ENCODE measurements around the gene DTNB. TPM values are rescaled to one million over a fixed set of nuclear protein-coding genes. Genes with fewer than 3 reads are reported as not detected.

The DTNB gene
- total RNA-seq, 1 experiment from 2014 or later, result 51.9 TPM

DNA sequence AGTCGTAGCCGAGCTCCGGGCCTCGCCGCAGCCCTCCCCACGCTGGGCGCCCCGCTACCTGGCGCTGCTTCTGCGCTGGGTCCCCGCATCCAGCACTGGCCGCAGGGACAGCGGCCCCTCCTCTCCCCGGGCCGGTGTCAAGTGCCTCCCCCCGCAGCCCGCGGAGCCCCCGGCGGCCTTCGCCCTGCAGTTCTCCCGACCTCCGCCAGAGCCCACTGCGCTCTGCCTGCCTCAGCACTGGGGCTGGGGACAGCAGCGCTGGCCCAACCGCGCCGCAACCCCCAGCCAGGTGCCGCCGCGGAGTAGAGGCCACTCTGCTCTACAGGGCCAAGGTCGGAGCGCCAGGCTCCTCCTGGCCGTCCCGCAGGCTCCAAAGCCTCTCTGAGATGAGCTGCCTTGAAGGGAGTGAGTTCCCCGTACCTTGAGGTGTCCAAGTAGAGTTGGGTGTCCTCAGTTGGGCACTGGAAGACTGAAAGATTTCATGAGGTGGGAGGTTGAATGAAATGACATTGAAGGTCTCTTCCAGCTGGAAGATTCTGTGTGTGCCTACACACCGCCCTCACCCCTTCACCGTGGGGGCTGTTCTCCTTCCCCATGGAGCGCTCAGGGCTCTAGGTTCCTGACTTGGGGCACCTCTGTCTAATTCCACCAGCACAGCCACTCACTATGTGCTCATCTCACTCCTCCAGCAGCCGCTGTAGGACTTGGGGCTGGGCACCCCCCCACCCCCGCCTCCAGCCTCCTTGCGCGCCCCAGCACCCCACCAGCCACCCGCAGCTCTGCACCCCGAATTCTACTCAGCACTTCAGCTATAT is 330.8 kb downstream of the DTNB start:
- Histone ChIP-seq H3K9me3 (ENCODE audit: insufficient read depth, low read depth) (no peaks in the 10 kb centered on the region), H2AFZ (peak overlapping the region; percentile 85), H3K27me3 (ENCODE audit: insufficient read depth, low read depth) (no peaks in the 10 kb centered on the region), H3F3A (ENCODE audit: insufficient read depth, low read depth) (peaks cover 9% of the 10 kb centered on the region; the same call in 1 of the 2 replicates), H3K27ac (no peak overlapping the region), H3K4me1 (replicated peaks; ENCODE audit: insufficient read depth) (peaks cover 12% of the 10 kb centered on the region), H3K4me2 (peak overlapping the region; percentile 74), H3K79me2 (ENCODE audit: low read depth) (no peaks in the 10 kb centered on the region), H3K4me3 (peak overlapping the region; percentile 70), H3K36me3 (ENCODE audit: low read depth) (no peaks in the 10 kb centered on the region), H4K20me1 (ENCODE audit: insufficient read depth) (no peaks in the 10 kb centered on the region), H3K9me2 (ENCODE audit: insufficient read depth) (no peaks in the 10 kb centered on the region)
- ChIA-PET POLR2A (ENCODE audit: unreplicated experiment) (no interaction called here), CTCF (interaction anchor here (1.3 kb wide), 1 partner anchor 20 kb away, joined by 4 read pairs; no protein-coding TSS in a partner anchor)
- TF ChIP-seq, protein P1, sequence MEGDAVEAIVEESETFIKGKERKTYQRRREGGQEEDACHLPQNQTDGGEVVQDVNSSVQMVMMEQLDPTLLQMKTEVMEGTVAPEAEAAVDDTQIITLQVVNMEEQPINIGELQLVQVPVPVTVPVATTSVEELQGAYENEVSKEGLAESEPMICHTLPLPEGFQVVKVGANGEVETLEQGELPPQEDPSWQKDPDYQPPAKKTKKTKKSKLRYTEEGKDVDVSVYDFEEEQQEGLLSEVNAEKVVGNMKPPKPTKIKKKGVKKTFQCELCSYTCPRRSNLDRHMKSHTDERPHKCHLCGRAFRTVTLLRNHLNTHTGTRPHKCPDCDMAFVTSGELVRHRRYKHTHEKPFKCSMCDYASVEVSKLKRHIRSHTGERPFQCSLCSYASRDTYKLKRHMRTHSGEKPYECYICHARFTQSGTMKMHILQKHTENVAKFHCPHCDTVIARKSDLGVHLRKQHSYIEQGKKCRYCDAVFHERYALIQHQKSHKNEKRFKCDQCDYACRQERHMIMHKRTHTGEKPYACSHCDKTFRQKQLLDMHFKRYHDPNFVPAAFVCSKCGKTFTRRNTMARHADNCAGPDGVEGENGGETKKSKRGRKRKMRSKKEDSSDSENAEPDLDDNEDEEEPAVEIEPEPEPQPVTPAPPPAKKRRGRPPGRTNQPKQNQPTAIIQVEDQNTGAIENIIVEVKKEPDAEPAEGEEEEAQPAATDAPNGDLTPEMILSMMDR (conservative IDR thresholded peaks at IDR 0.05), result peak; percentile 92
- no peak for TF ChIP-seq EZH2 (IDR thresholded peaks at IDR 0.05; ENCODE audit: low read depth)
- no TSS peak for BruUV-seq (replicated peaks)
- intact Hi-C loops (cut with micrococcal nuclease; ENCODE audit: unreplicated experiment), result no loop called here
- peak; percentile 62 to 77 for DNase-seq

DNA sequence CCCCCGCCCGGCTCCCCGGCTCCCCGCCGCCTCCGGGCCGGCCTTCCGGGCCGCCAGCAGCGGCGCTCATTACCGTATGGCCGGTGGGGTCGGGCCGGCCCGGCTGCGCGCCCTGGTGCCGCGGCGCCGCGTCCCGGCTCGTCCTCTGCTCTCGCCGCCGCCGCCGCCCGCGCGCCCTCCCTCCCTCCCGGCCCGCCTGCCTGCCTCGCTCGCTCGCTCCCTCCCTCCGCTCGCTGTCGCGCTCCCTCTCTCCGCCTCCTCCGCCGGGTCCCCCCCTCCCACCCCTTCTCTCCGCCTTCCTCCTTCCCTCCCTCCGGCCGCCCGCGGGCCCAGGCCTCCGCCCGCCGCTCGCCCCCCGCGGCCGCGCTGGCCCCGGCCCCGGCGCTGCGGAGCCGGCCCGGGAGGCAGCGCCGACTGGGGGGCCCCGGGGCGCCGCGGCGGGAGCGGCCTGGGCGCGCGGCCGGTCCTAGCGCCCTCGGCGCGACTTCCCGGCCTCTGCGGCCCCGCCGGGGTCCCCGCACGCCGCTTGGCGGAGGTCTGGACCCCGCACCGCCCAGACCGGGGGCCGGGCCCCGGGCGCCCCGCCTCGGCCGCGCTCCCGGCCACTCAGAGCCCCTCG is 331.5 kb downstream of the DTNB start, which contains the start of gene DNMT3A:
DNMT3A (minus strand) TSS at position 173 of the 619 bp plus-strand sequence. CDS start 27,941 bp downstream, outside the sequence.
- H3K4me2 ChIP-seq, result peak within 1 kb of the TSS; percentile 74
- peaks cover 5% of the 10 kb centered on the region; the same call in 1 of the 2 replicates for H3K4me1 ChIP-seq (replicated peaks; ENCODE audit: insufficient read depth)
- H3K79me2 ChIP-seq (ENCODE audit: low read depth), result no peaks in the 10 kb centered on the region
- no TSS peak for BruUV-seq (replicated peaks)
- TF ChIP-seq EZH2 (IDR thresholded peaks at IDR 0.05; ENCODE audit: low read depth), result no peak
- TF ChIP-seq, protein P1 (conservative IDR thresholded peaks at IDR 0.05), result no peak
- no peaks in the 10 kb centered on the region for H3K9me2 ChIP-seq (ENCODE audit: insufficient read depth)
- H3K36me3 ChIP-seq (ENCODE audit: low read depth), result no peaks in the 10 kb centered on the region
- H4K20me1 ChIP-seq (ENCODE audit: insufficient read depth), result no peaks in the 10 kb centered on the region
- peaks cover 9% of the 10 kb centered on the region; the same call in 1 of the 2 replicates for H3F3A ChIP-seq (ENCODE audit: insufficient read depth, low read depth)
- intact Hi-C loops (cut with micrococcal nuclease; ENCODE audit: unreplicated experiment), result no loop called here
- peak in 1 of 2 experiments; percentile 41 for DNase-seq
- H3K27me3 ChIP-seq (ENCODE audit: insufficient read depth, low read depth), result no peaks in the 10 kb centered on the region
- ChIA-PET CTCF (interaction anchor here (1.3 kb wide), 1 partner anchor 20 kb away, joined by 4 read pairs; no protein-coding TSS in a partner anchor), POLR2A (ENCODE audit: unreplicated experiment) (no interaction called here)
- H3K9me3 ChIP-seq (ENCODE audit: insufficient read depth, low read depth), result no peaks in the 10 kb centered on the region
- peak within 1 kb of the TSS; percentile 70 for H3K4me3 ChIP-seq
- H2AFZ ChIP-seq, result peak within 1 kb of the TSS; percentile 85
- H3K27ac ChIP-seq, result no peak within 1 kb of the TSS

DNA sequence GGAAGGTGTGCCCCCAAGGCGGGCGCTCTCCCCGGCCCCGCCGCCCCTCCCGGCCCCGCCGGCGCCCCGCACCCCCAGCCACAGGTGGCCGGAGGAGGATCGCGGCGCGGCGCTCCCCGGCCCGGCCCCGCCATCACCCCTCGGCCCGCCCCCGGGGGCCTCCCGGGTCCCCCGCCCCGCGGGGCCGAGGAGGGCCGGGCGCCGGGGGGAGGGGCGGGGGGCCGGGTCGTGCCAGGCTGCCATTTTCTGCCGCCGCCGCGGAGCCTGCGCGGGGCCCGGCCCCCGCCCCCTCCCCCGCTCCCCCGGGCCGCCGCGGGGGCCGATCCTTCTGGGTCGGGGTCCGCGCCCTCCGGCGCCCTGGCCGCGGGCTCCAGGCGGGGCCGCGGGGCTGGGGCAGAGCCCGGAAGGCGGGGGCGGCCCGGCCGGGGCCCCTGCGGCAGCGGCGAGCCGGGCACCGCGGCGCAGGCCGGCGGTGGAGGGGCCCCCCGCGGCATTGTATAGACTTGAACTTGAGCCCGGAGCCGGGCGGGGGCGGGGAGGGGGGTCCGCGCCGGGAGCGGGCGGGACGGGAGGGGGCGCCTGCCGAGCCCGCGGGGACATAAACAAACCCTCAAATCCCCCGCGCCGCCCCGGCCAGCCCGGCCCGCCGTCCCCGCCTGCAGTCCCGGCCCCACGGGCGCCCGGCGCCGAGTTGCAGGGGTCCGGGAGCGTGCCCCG is 332.2 kb downstream of the DTNB start:
- H3F3A ChIP-seq (ENCODE audit: insufficient read depth, low read depth), result peaks cover 9% of the 10 kb centered on the region; the same call in 1 of the 2 replicates
- H3K27ac ChIP-seq, result no peak overlapping the region
- H3K4me2 ChIP-seq, result 0 out of 2 replicates have a peak overlapping the region, but pooled peaks have one; percentile 54
- H4K20me1 ChIP-seq (ENCODE audit: insufficient read depth), result no peaks in the 10 kb centered on the region
- no peaks in the 10 kb centered on the region for H3K79me2 ChIP-seq (ENCODE audit: low read depth)
- BruUV-seq (replicated peaks), result no TSS peak
- H3K36me3 ChIP-seq (ENCODE audit: low read depth), result no peaks in the 10 kb centered on the region
- no peaks in the 10 kb centered on the region for H3K9me3 ChIP-seq (ENCODE audit: insufficient read depth, low read depth)
- POLR2A ChIA-PET (ENCODE audit: unreplicated experiment), result no interaction called here
- peaks cover 4% of the 10 kb centered on the region; the same call in 1 of the 2 replicates for H3K4me1 ChIP-seq (replicated peaks; ENCODE audit: insufficient read depth)
- no peak overlapping the region; the same call in 1 of the 2 replicates for H3K4me3 ChIP-seq
- DNase-seq, result peak in 1 of 2 experiments; percentile 16
- no peak overlapping the region for H2AFZ ChIP-seq
- TF ChIP-seq, protein P1 (conservative IDR thresholded peaks at IDR 0.05), result no peak
- TF ChIP-seq EZH2 (IDR thresholded peaks at IDR 0.05; ENCODE audit: low read depth), result no peak
- no peaks in the 10 kb centered on the region for H3K27me3 ChIP-seq (ENCODE audit: insufficient read depth, low read depth)
- H3K9me2 ChIP-seq (ENCODE audit: insufficient read depth), result no peaks in the 10 kb centered on the region
- CTCF ChIA-PET, result no interaction called here
- intact Hi-C loops (cut with micrococcal nuclease; ENCODE audit: unreplicated experiment), result no loop called here

All from PC-9 (cell line).